ENCODE data around the gene ATF1. TPM values are rescaled to one million over a fixed set of nuclear protein-coding genes. Genes with fewer than 3 reads are reported as not detected.

The ATF1 gene
- total and polyA plus RNA-seq, 4 donors, result 7.7 to 54.1 (median 22.3) TPM

DNA sequence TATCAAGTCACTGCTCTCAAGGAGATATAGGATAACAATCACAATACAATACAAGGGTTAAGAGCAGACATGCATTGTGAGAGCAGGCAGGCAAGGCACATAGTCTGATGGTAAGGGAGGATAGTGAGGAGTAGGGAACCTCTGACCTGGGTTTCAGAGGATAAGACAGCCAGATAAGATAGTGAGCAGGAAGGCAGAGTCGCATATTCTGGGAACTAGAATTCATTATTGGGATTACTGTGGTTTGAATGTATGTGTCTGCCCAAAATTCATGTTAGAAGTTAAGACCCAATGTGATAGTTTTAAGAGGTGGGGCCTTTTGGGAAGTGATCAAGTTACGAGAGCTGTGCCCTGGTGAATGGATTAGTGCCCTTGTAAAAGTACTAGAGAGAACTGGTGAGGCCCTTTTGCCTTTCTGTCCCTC is 14.4 kb upstream of the ATF1 start:
- H3K36me3 ChIP-seq (ENCODE audit: control insufficient read depth in 4 of 4, insufficient read depth in 4 of 4, low read length in 4 of 4), result peaks cover 15 to 38% (median 21%) of the 10 kb centered on the region in 4 donors
- no peak overlapping the region for H3K4me3 ChIP-seq
- H3K27ac ChIP-seq (ENCODE audit: low read depth in 1 of 2, low read length in 1 of 2), result no peak overlapping the region
- H3K27me3 ChIP-seq (ENCODE audit: control insufficient read depth in 3 of 3, insufficient read depth in 3 of 3, low read length in 2 of 3), result no peaks in the 10 kb centered on the region
- ATAC-seq (ENCODE audit: insufficient read depth, low FRiP score), result no peak
- DNase-seq, result no peak
- TF ChIP-seq, protein P1, sequence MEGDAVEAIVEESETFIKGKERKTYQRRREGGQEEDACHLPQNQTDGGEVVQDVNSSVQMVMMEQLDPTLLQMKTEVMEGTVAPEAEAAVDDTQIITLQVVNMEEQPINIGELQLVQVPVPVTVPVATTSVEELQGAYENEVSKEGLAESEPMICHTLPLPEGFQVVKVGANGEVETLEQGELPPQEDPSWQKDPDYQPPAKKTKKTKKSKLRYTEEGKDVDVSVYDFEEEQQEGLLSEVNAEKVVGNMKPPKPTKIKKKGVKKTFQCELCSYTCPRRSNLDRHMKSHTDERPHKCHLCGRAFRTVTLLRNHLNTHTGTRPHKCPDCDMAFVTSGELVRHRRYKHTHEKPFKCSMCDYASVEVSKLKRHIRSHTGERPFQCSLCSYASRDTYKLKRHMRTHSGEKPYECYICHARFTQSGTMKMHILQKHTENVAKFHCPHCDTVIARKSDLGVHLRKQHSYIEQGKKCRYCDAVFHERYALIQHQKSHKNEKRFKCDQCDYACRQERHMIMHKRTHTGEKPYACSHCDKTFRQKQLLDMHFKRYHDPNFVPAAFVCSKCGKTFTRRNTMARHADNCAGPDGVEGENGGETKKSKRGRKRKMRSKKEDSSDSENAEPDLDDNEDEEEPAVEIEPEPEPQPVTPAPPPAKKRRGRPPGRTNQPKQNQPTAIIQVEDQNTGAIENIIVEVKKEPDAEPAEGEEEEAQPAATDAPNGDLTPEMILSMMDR (IDR thresholded peaks at IDR 0.05; ENCODE audit: control extremely low read depth, extremely low read depth), result no peak
- WGBS, 2 donors, result 96 to 98% methylated on average over 2 of the region's 2 CpGs
- H3K9ac ChIP-seq (ENCODE audit: insufficient read depth in 1 of 2, low read length in 2 of 2), result no peak overlapping the region
- no peaks in the 10 kb centered on the region for H3K4me1 ChIP-seq (ENCODE audit: control insufficient read depth in 5 of 5, insufficient read depth in 5 of 5, low read length in 5 of 5)
- H3K9me3 ChIP-seq (ENCODE audit: control insufficient read depth in 4 of 4, insufficient read depth in 3 of 4, low read length in 3 of 4), result no peaks in the 10 kb centered on the region

DNA sequence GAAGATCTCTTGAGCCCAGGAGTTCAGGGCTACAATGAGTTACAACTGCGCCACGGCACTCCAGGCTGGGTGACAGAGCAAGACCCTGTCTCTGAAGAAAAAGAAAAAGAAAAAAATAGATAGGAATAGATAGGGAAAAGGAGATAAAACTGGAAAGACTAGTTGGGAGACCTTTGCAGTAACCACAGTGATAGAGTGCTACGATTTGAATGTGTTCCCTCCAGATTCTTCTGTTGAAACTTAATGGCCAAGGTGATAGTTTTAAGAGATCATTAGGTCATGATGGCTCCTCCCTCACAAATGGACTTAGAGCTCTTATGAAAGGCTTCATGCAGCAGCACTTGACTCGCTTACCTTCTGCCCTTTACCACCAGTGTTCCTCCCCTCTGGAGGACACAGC is 13.5 kb upstream of the ATF1 start:
- 91 to 98% methylated on average over 4 of the region's 4 CpGs for WGBS, 2 donors
- no peak overlapping the region for H3K4me3 ChIP-seq
- ATAC-seq (ENCODE audit: insufficient read depth, low FRiP score), result no peak

DNA sequence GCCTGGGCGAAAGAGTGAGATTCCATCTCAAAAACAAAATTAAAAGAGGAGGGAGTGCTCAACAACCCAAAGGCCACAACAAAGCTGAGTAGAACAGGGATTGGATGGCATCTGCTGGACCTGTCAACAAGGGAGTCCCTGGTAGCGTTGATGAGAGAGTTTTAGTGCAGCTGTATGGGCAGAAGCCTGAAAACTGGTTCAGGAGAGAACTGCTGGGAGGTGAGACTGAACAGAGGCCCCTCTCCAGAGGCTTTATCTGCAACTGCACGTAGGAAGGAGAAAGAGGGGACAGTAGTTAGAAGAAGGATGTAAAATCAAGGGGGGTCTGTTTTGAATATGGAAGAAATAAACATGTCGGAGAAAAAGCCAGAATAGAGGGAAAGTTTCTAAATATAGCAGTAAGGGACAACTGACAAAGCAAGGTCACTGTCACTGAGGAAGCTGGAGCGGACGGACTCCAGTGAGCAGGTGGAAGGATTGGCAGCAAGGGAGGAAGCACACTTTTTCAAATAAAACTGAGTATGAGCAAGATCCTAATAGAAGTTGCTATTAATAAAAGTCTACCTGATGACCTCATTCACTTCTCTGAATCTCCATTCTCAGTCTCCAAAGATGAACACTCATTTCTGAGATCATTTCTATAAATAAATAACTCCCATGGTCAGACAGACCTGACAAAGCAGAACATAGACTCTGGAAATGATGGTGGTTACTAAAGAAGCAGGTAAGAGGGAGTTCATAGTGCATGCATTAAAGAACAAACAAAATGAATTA is 11.8 kb upstream of the ATF1 start:
- no peak overlapping the region for H3K9ac ChIP-seq (ENCODE audit: insufficient read depth in 1 of 2, low read length in 2 of 2)
- peak overlapping the region in 1 of 2 donors; percentile 86 for H3K27ac ChIP-seq (ENCODE audit: low read depth in 1 of 2, low read length in 1 of 2)
- no peaks in the 10 kb centered on the region for H3K9me3 ChIP-seq (ENCODE audit: control insufficient read depth in 4 of 4, insufficient read depth in 3 of 4, low read length in 3 of 4)
- DNase-seq, result no peak
- H3K4me1 ChIP-seq (ENCODE audit: control insufficient read depth in 5 of 5, insufficient read depth in 5 of 5, low read length in 5 of 5), result no peaks in the 10 kb centered on the region
- no peak overlapping the region for H3K4me3 ChIP-seq
- ATAC-seq (ENCODE audit: insufficient read depth, low FRiP score), result no peak
- H3K27me3 ChIP-seq (ENCODE audit: control insufficient read depth in 3 of 3, insufficient read depth in 3 of 3, low read length in 2 of 3), result no peaks in the 10 kb centered on the region
- TF ChIP-seq, protein P1 (IDR thresholded peaks at IDR 0.05; ENCODE audit: control extremely low read depth, extremely low read depth), result no peak
- WGBS, 2 donors, result 86% methylated on average over 6 of the region's 6 CpGs
- H3K36me3 ChIP-seq (ENCODE audit: control insufficient read depth in 4 of 4, insufficient read depth in 4 of 4, low read length in 4 of 4), result peaks cover 6 to 21% (median 11%) of the 10 kb centered on the region in 4 donors

More for the DNA sequence above, 13.5 kb upstream of the ATF1 start:
- Histone ChIP-seq H3K27ac (ENCODE audit: low read depth in 1 of 2, low read length in 1 of 2) (no peak overlapping the region), H3K4me1 (ENCODE audit: control insufficient read depth in 5 of 5, insufficient read depth in 5 of 5, low read length in 5 of 5) (no peaks in the 10 kb centered on the region), H3K9ac (ENCODE audit: insufficient read depth in 1 of 2, low read length in 2 of 2) (no peak overlapping the region), H3K36me3 (ENCODE audit: control insufficient read depth in 4 of 4, insufficient read depth in 4 of 4, low read length in 4 of 4) (peaks cover 11 to 29% (median 17%) of the 10 kb centered on the region in 4 donors), H3K27me3 (ENCODE audit: control insufficient read depth in 3 of 3, insufficient read depth in 3 of 3, low read length in 2 of 3) (no peaks in the 10 kb centered on the region), H3K9me3 (ENCODE audit: control insufficient read depth in 4 of 4, insufficient read depth in 3 of 4, low read length in 3 of 4) (no peaks in the 10 kb centered on the region)
- TF ChIP-seq, protein P1 (IDR thresholded peaks at IDR 0.05; ENCODE audit: control extremely low read depth, extremely low read depth), result no peak
- no peak for DNase-seq
